NCI-H82 treated with DMSO at 0.1 percent for 48 hours (cell line): ENCODE data around the gene ARHGEF37.
"Not testable (repeated sequence)": the region's sequence is repeated elsewhere in the genome, so short reads cannot be mapped to it uniquely, and the experiment has no call there.

Experiments used
- DNase-seq: peaks from one replicate; lab custom pipeline; 2025; ENCODE audit not compliant: unreplicated experiment; lab: John Stamatoyannopoulos, UW

Gene ARHGEF37, protein sequence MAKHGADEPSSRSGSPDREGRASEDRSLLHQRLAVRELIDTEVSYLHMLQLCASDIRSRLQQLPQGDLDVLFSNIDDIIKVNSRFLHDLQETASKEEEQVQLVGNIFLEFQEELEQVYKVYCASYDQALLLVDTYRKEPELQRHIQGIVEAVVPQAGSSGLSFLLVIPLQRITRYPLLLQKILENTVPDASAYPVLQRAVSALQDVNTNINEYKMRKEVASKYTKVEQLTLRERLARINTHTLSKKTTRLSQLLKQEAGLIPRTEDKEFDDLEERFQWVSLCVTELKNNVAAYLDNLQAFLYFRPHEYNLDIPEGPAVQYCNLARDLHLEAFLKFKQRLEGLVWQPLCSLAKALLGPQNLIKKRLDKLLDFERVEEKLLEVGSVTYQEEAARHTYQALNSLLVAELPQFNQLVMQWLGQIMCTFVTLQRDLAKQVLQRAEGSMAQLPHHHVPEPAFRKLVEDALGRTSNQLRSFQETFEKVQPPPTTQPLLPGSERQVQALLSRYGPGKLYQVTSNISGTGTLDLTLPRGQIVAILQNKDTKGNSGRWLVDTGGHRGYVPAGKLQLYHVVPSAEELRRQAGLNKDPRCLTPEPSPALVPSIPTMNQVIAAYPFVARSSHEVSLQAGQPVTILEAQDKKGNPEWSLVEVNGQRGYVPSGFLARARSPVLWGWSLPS

DNA sequence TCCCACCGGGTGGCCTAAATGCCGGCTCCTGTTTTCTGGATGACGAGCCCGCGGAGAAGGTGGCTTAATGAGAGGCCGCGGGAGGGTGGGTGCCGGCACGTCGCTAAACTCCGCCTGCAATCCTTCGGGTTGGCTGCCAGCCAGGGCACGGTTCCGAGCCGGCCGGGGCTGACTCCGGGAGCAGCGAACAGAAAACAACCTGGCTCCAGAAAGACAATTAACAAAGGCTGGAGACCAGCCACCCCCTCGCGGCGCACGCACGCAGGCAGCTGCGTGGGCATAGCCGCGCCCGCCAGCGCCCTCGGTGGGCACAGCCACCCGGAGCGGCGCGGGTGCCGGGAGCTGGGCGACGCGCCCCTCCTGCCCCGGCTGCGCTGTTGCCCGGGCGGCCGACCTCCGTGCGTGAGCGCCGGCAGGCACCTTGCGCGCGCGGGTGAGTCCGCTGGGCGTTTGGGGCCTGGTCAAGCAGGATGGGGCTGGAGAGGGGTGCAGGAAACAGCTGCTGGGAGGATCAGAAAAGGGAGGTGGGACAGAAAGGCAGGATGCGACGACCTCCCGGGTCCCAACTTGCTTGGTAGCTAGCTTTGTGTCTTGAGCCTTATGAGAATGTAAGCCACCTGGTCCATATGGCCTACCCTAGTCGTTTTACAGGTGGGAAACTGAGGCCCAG, at the start of gene ARHGEF37:
TSS of gene ARHGEF37 (plus strand) at position 307 of the 670 bp plus-strand sequence. CDS start 16,272 bp downstream, outside the sequence.
- peak; percentile 18 for DNase-seq

DNA sequence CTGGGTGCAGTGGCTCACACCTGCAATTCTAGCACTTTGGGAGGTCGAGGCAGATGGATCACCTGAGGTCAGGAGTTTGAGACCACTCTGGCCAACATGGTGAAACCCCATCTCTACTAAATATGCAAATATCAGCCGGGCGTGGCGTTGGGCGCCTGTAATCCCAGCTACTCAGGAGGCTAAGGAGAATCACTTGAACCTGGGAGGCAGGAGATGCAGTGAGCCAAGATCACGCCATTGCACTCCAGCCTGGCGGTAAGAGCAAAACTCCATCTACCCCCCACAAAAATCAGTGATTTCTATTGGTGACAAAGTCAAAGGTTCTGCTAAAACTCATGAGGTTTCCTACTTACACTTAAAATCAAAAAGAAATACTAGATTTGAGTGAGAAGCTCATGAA, 48.9 kb upstream of the ARHGEF37 start:
- no peak for DNase-seq

DNA sequence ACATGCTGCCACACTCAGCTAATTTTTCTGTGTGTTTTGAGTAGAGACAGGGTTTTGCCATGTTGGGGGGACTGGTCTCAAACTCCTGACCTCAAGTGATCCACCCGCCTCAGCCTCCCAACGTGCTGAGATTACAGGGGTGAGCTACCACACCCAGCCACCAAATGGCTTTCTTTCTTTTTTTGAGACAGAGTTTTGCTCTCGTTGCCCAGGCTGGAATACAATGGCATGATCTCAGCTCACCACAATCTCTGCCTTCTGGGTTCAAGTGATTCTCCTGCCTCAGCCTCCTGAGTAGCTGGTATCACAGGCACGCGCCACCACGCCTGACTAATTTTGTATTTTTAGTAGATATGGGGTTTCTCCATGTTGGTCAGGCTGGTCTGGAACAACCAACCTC, 45.5 kb upstream of the ARHGEF37 start:
- DNase-seq, result not testable (repeated sequence)

DNA sequence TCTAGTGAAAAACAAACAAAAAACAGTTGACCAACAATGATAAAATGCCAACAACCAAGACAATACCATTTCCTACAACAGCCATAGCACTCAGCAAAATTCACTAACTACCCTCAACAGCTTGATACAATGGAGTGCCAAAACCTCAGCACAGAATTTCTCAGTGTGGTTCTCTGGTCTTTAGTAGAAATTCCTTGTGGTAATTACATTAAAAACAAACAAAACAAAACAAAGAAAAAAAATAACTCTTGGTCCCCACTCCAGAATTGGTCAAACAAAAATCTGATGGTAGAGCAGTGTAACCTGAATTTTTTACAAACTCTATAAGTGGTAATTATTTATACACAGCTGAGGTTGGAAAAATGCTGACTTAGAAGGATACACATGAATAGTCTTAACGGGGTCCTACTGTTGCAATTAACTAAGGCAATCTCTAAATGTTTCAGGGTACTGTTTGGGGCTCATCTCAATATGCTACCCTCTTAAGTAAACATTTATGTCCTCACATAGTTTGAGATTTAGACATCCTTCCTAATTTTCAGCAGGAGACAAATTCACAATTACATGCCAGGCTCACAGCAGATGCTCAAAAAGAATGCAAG, 43.8 kb upstream of the ARHGEF37 start:
- no peak for DNase-seq

DNA sequence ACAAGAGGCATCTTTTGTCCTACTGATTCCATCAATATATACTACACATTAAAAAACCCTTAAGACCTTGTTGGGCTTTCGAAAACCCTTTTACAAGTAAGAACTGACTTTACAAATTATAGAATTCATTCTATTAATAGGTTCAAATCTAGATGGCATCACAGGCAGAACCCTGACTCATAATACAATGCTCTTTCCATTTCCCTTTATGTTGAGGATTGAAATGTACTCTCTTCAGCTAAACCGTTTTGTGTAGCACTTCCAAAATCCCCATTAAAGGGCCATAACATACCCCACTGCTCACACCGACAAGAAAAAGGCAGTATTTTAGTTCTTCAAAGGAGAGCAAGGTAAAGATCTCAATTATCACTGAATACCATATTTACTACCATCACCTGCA, 41.2 kb upstream of the ARHGEF37 start:
- DNase-seq, result no peak

DNA sequence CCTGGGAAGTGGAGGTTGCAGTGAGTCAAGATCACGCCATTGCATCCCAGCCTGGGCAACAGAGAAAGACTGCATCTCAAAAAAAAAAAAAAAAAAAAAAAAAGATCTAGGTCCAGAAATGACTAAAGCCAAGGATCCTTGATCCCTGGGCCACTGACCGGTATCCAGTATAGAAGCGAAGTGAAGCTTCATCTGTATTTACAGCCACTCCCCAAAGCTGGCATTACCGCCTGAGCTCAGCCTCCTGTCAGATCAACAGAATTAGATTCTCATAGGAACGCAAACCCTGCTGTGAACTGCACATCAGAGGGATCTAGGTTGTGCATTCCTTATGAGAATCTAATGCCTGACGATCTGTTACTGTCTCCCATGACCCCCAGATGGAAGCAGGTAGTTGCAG, 39.4 kb upstream of the ARHGEF37 start:
- no peak for DNase-seq

DNA sequence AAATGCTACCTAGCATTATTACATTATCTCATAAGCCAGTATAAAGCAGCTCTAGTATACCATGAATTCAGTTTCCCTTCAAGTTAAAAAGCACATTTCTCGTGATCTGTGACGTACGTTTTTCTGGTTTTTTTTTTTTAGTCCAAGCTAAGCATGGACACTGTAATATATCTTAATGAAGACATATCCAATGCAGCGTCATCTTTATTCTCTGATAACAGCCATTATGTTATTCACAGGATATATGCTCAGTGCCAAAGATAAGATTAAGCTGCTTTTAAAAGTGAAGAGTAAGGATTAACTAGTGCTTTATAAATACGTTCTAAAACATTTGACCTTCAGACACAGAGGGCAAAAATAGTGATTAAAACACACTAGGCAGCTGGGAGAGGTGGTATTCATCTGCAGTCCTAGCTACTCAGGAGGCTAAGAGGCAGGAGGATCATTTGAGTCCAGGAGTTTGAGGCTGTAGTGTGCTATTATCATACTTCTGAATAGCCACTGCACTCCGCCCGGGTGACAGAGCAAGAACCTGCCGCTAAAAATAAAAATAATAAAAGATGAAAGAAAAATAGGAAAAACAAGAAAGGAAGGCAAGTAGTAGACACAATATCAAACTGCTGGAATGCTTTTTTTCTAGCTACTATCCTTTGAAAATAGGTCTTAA, 37.8 kb upstream of the ARHGEF37 start:
- DNase-seq, result no peak

DNA sequence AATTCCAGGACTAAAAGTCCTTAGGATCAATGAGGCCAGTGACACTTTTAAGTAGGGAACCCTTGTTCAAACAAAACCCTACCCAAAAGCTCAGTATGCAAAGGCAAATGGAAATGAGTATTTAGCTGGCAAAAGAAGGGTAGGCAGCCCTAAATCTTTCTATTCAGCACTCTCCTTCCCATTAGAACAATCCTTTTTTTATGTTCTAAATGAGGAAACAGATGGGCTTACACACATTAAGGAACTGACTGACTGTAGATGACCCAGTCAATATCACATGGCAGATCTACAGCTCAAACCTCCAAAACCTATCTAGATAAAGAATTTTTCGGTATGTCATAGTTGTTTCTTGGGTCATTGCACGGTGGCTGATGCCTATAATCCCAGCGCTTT, 37.3 kb upstream of the ARHGEF37 start:
- DNase-seq, result no peak

DNA sequence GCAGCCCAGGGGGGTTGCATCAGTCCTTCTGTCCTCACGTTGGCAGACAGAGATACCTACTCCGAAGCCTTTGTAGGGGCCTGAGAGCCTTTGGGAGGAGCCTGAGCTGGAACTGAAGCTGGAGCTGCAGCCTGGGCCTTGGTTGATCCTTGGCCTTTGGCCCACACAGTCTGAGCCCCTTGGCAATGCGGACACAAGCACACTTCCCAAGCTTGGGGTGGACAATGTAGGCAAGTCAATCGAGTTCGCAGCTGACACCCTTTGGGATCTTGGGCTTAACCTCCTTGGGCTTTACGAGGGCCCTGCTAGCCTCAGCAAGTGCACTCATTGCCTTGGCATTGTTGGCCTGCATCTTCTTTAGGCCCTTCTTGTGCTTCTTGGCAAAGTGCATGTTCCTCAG, 36.0 kb upstream of the ARHGEF37 start:
- DNase-seq, result no peak

DNA sequence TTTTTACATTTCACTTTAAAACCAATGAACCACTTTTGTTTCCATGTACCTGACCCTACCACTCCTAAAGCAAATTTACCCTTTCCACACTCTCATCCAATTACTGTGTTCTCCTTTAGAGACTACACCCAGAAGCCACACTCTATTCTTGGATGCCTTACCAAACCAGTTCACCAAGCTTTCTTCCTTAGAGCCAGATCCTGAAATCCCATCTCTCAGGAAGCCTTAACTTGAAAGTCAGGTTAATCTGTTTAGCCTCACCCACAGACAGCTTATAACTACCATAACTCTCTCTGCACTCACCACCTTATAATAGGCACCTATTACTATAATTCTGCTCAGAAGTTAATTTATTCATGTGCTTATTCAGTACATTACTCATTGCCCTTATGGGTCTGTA, 34.3 kb upstream of the ARHGEF37 start:
- peak; percentile 26 for DNase-seq

DNA sequence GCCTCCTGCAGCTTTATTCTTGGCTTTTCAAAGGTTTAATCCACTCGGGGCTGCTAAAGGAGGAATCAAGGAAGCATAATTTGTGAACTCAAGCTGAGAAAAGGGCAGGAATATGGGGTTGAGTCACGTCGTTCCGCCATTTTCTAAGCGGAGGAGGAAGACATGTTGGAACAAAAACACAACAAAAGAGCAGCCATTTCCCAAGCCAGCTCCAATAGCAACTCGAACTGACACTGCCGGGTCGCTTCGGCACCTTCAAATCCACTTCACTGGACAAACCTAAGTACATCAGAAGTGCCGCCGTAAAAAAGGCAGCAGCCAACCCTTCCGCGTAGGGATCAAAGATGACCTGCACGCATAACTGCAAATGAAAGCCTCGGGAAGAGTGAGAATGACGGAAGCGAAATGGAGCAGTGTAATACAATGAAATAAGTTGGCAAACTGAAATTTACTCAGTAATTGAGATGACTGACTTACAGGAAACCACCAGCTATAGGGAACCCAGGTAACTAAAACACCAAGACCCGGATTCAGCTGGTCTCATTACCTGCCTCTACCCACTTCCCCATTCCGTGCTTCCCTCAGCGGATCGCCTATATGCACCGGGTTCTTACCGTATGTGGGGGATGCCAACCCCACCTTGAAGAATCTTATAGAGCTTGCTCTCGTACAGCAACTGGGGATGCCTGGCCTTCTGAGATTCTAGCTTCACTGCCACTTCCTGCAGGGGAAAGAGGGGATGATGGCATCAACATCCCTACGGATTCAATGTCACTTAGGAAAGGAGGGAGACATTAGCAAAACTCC, 31.6 kb upstream of the ARHGEF37 start:
- no peak for DNase-seq

DNA sequence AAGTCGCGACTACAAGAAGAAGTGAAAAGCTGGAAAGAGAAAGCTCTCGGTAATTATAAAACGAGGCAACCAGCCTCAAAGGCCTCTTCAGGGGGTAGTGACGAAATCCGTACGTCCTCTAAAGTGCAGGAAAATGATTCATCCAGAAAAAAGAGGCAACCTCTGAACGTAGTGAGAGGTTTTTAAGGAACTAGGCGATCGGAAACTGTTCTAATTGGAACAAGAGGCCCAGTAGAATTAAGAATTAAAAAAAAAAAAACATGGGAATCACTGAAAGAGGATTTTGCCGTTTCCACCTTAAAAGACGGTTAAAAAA, 31.1 kb upstream of the ARHGEF37 start:
- no peak for DNase-seq

DNA sequence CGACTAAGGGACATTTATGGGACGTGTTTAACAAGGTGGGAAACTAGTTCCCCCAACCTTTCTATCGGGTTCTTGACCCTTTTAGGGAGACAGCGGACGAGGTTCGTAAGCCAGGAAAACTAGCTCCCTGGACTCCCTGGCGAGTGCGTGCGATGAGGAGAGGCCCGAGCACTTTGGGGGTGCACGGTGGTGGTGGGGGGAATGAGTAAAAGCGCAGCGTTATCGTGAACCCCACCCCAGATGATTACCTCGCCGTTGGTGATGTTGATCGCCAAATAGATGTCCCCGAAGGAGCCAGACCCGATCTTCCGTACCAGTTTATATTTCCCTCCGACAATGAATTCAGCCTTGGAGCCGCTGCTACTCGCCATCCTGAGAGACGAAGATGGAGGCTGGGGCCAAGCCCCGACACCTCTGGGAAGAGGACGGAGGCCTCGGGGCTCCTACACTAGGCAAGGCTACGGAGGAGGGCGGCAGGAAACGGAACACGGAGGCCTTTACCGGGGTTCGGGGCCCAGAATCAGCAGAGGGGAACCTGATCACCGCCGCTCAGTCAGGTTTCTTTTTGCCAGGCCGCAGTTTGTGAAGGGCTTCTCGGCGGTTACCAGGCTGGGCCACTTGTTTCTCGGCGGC, 30.6 kb upstream of the ARHGEF37 start:
- DNase-seq, result no peak

DNA sequence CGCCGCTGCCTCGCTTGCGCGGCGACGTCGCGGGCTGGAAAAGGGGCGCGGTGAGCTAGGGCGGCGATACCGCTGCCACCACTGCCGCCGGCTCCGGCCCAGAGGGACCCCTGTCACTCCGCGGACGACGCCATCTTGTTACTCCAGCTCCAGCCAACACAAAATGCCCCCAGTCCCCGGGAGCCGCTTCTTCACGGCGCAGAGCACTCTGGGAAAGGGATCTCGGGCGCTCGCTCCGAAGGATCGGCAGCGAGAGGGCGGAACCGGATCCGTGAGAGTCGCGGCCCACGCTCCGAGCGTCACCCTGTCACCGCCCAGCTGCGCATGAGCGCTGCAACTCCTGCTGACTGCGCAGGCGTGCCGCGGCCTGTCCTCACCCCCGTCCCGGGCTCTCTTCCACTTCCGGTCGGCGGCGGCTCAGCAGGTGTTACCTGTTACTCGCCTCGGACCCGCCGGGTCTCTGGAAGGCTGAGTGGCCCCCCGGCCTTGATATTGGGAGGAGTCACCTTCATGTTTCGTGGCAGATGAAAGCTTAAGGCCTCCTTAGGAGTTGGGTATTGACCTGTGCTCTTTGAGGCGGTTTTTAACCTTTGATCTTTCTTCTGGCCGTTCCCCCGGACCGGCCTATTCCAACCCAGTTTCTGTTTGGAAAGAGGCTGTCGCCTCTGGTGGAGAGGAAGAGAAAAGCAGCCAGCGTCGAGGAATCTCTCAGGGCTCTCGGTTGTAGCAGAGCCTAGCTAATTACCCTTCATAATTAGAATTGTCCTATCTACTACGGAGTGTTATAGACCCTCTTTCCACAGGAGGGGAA, 29.9 kb upstream of the ARHGEF37 start, which contains the start of gene CSNK1A1:
TSS of gene CSNK1A1 (minus strand) at position 213 of the 811 bp plus-strand sequence. CDS start 475 bp downstream, outside the sequence.
- DNase-seq, result peak; percentile 87

DNA sequence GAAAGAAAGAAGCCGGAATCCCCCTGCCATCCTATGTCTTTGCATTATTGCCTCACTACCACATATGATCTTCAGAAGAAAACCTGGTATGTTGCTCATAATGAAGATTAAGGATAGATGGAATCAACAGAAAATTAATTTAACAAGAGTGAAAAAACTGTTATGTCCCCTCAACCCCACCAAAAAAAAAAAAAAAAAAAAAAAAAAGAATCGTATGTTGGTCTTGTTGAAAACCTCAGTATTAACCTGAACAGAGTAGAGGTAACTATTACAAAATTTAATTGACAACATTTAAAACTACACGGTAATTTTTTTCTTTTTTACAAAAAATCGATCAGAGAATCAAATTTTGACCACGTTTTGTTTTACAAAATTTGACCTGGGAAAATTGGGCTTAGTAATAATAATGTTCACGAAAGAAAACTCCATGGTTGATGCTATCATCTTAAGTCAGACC, 29.2 kb upstream of the ARHGEF37 start:
- no peak for DNase-seq

DNA sequence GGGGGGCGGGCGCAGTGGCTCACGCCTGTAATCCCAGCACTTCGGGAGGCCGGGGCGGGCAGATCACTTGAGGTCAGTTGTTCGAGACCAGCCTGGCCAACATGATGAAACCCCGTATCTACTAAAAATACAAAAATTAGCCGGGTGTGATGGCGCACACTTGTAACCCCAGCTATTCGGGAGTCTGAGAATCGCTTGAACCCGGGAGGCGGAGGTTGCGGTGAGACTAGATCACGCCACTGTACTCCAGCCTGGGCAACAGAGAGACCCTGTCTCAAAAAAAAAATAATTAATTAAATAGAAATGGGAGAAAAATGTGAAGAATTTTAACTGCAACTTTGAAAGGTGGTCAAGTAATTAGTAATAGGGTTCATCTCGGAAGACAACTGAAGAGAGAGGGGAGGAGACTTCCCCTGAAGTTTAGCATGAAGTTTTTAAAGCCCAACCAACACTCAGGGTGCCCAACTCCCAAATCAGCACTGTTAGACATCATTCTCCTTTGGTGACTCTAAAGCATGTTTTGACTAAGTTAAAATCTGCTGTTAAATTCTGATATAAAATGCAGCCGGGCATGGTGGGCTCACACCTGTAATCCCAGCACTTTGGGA, 28.6 kb upstream of the ARHGEF37 start:
- DNase-seq, result no peak

DNA sequence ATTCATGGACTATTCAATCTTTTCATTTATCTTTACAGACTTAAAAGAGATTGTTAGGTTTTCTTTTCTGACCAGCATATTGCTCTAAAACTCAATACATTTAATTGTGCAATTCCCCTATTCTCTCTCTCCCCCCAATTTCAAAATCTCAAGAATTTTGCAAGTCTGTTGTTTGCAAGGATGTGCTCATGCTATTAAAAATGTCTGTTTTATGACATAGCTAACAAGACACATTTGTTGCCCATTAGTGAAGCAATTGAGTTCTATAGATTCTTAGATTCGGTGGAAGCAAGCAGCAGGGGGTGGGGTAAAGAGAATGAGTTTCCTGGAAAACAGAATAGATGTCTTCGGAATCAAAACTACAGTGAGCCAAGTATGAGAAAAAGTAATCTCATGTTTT, 21.6 kb upstream of the ARHGEF37 start:
- DNase-seq, result no peak

DNA sequence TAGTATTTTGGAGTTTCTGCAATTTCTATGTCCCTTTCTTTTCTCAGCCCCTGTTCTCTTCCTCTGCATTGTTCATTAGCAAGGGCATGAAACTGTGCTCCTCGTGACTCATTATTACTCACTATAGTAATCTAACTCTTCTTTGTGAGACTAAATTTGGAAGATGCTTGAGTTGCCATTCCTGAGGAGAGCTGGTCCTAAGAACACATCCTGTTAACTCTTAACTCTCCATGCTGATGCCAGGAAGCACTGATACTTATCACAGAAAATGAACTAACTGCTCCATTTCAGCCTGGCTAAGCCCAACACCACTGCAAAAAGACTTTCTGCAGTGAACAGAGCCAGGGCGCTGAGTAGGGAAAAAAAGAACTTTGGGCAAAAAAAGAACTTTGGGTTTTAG, 19.4 kb upstream of the ARHGEF37 start:
- no peak for DNase-seq
